Activated gamma-delta T cell treated with Interleukin-2 at 50 U/mL for 16 hours (primary cell): ENCODE data around the gene ARHGAP42.

ENCODE experiments used
- DNase-seq: peaks from one replicate; pipeline ENCODE4 v3.0.0-alpha.2; 2020

ARHGAP42 gene

GRCh38 chr11:100849009-100849900, 162.2 kb downstream of the ARHGAP42 start:
- no peak for DNase-seq

- no peak for DNase-seq
These were observed 162.8 kb downstream of the ARHGAP42 start for GRCh38 chr11:100849901-100850235.

GRCh38 chr11:100851147-100851546, 164.1 kb downstream of the ARHGAP42 start:
- no peak for DNase-seq

- no peak for DNase-seq
These were observed 164.6 kb downstream of the ARHGAP42 start for GRCh38 chr11:100851584-100852152.

GRCh38 chr11:100855466-100856067, 168.5 kb downstream of the ARHGAP42 start:
- no peak for DNase-seq

- DNase-seq = no peak
These were observed 170.3 kb downstream of the ARHGAP42 start for GRCh38 chr11:100857236-100858005.

GRCh38 chr11:100860318-100861155, 173.4 kb downstream of the ARHGAP42 start:
- DNase-seq = no peak

GRCh38 chr11:100861212-100861611, 174.1 kb downstream of the ARHGAP42 start:
- DNase-seq = no peak

GRCh38 chr11:100863080-100863581, 176.0 kb downstream of the ARHGAP42 start:
- no peak for DNase-seq

- DNase-seq = no peak
These were observed 178.5 kb downstream of the ARHGAP42 start for GRCh38 chr11:100865443-100866065.

- no peak for DNase-seq
These were observed 179.4 kb downstream of the ARHGAP42 start for GRCh38 chr11:100866453-100866852.

- DNase-seq = no peak
These were observed 180.5 kb downstream of the ARHGAP42 start for GRCh38 chr11:100867606-100868005.

- DNase-seq = no peak
These were observed 182.2 kb downstream of the ARHGAP42 start for GRCh38 chr11:100869328-100869727.

GRCh38 chr11:100870138-100870537, 183.1 kb downstream of the ARHGAP42 start:
- no peak for DNase-seq

- no peak for DNase-seq
These were observed 186.1 kb downstream of the ARHGAP42 start for GRCh38 chr11:100872951-100873740.

GRCh38 chr11:100874203-100874602, 187.1 kb downstream of the ARHGAP42 start:
- DNase-seq = no peak

GRCh38 chr11:100875521-100875869, 188.4 kb downstream of the ARHGAP42 start:
- DNase-seq = no peak

- DNase-seq = no peak
These were observed 189.9 kb downstream of the ARHGAP42 start for GRCh38 chr11:100876815-100877520.

- no peak for DNase-seq
These were observed 191.4 kb downstream of the ARHGAP42 start for GRCh38 chr11:100878474-100878873.

- DNase-seq = no peak
These were observed 195.9 kb downstream of the ARHGAP42 start for GRCh38 chr11:100882957-100883356.
